ENCODE data around the gene KIF14.
"Not testable (repeated sequence)": the region's sequence is repeated elsewhere in the genome, so short reads cannot be mapped to it uniquely, and the experiment has no call there.

Gene KIF14

GRCh38 chr1:200630515-200630899, 10.0 kb upstream of the KIF14 start:
- DNase-seq, result not testable (repeated sequence)

- DNase-seq, result no peak
These were observed 9.4 kb upstream of the KIF14 start for GRCh38 chr1:200629876-200630514.

- DNase-seq, result no peak
These were observed 7.8 kb upstream of the KIF14 start for GRCh38 chr1:200628223-200628881.

GRCh38 chr1:200627575-200628222, 7.1 kb upstream of the KIF14 start:
- DNase-seq, result no peak

GRCh38 chr1:200626853-200627534, 6.4 kb upstream of the KIF14 start:
- no peak for DNase-seq

- DNase-seq, result no peak
These were observed 4.9 kb upstream of the KIF14 start for GRCh38 chr1:200625381-200625824.

- no peak for DNase-seq
These were observed 4.3 kb upstream of the KIF14 start for GRCh38 chr1:200624679-200625335.

- DNase-seq, result no peak
These were observed 668 bp downstream of the KIF14 start for GRCh38 chr1:200619894-200620272.

GRCh38 chr1:200610846-200611245, 9.7 kb downstream of the KIF14 start:
- DNase-seq, result no peak

- DNase-seq, result no peak
These were observed 17.9 kb downstream of the KIF14 start for GRCh38 chr1:200602632-200603031.

- DNase-seq, result no peak
These were observed 30.6 kb downstream of the KIF14 start for GRCh38 chr1:200590001-200590400.

GRCh38 chr1:200588698-200589097, 31.9 kb downstream of the KIF14 start:
- DNase-seq, result no peak

- DNase-seq, result no peak
These were observed 56.2 kb downstream of the KIF14 start for GRCh38 chr1:200564319-200564718.

- no peak for DNase-seq
These were observed 58.7 kb downstream of the KIF14 start for GRCh38 chr1:200561856-200562214.

GRCh38 chr1:200558866-200559459, 61.6 kb downstream of the KIF14 start:
- peak; percentile 34 for DNase-seq

GRCh38 chr1:200556002-200556401, 64.5 kb downstream of the KIF14 start:
- DNase-seq, result no peak

GRCh38 chr1:200552737-200553136, 67.8 kb downstream of the KIF14 start:
- DNase-seq, result not testable (repeated sequence)

- DNase-seq, result no peak
These were observed 70.2 kb downstream of the KIF14 start for GRCh38 chr1:200550367-200550766.

- DNase-seq, result no peak
These were observed 73.2 kb downstream of the KIF14 start for GRCh38 chr1:200547386-200547785.

GRCh38 chr1:200546577-200546976, 74.0 kb downstream of the KIF14 start:
- no peak for DNase-seq

- DNase-seq, result no peak
These were observed 78.4 kb downstream of the KIF14 start for GRCh38 chr1:200542162-200542561.

GRCh38 chr1:200540281-200540680, 80.3 kb downstream of the KIF14 start:
- no peak for DNase-seq

GRCh38 chr1:200538179-200538578, 82.4 kb downstream of the KIF14 start:
- no peak for DNase-seq

Data from NCI-H1092 treated with DMSO at 0.1 percent for 48 hours (cell line).